Activated CD8-positive, alpha-beta memory T cell treated with anti-CD3 and anti-CD28 coated beads for 24 hours (primary cell): Measurements from ENCODE around the gene LRRC26.

Experiments used
- DNase-seq: peaks from one replicate; pipeline ENCODE4 v3.0.0-alpha.2; 2020

LRRC26 gene

GRCh38 chr9:137169896-137170358 lies at the start of gene LRRC26:
LRRC26 (minus strand) TSS chr9:137170051; CDS start chr9:137169943, 108 bp downstream.
- no peak for DNase-seq

GRCh38 chr9:137218754-137219271 lies 49.0 kb upstream of the LRRC26 start:
- DNase-seq: no peak

- DNase-seq: no peak
Observed at GRCh38 chr9:137218212-137218753, 48.4 kb upstream of the LRRC26 start.

GRCh38 chr9:137217276-137218211 lies 47.7 kb upstream of the LRRC26 start:
- DNase-seq: no peak

GRCh38 chr9:137216188-137216965 lies 46.5 kb upstream of the LRRC26 start:
- DNase-seq: no peak

- no peak for DNase-seq
Observed at GRCh38 chr9:137215196-137215986, 45.5 kb upstream of the LRRC26 start.

- no peak for DNase-seq
Observed at GRCh38 chr9:137214620-137215019, 44.8 kb upstream of the LRRC26 start.

- no peak for DNase-seq
Observed at GRCh38 chr9:137213160-137214060, 43.6 kb upstream of the LRRC26 start.

- DNase-seq: no peak
Observed at GRCh38 chr9:137212520-137212919, 42.7 kb upstream of the LRRC26 start.

- DNase-seq: no peak
Observed at GRCh38 chr9:137211532-137211931, 41.7 kb upstream of the LRRC26 start.

GRCh38 chr9:137206602-137207001 lies 36.8 kb upstream of the LRRC26 start:
- no peak for DNase-seq

GRCh38 chr9:137205126-137206069 lies 35.5 kb upstream of the LRRC26 start, which contains the start of the genes NDOR1 and TMEM203:
NDOR1 (plus strand) TSS chr9:137205700; CDS start chr9:137205778, 78 bp downstream.
TMEM203 (minus strand) TSS chr9:137205648; CDS start chr9:137205414, 234 bp downstream.
- DNase-seq: peak; percentile 98

GRCh38 chr9:137204731-137205125 lies 34.9 kb upstream of the LRRC26 start:
- DNase-seq: no peak

GRCh38 chr9:137202966-137203365 lies 33.1 kb upstream of the LRRC26 start:
- no peak for DNase-seq

GRCh38 chr9:137201205-137201868 lies 31.5 kb upstream of the LRRC26 start:
- DNase-seq: no peak

- peak; percentile 98 for DNase-seq
Observed at GRCh38 chr9:137200311-137201204, 30.7 kb upstream of the LRRC26 start, which contains the start of gene TPRN. TPRN (minus strand) TSS chr9:137200741; CDS start chr9:137200711, 30 bp downstream.

GRCh38 chr9:137199411-137200121 lies 29.7 kb upstream of the LRRC26 start:
- no peak for DNase-seq
